GM18868 (cell line): ENCODE data around the gene RNU4-1.
"Not testable (repeated sequence)": the region's sequence is repeated elsewhere in the genome, so short reads cannot be mapped to it uniquely, and the experiment has no call there.

Source experiments
- ATAC-seq: cut with Tn5 transposase; IDR thresholded peaks from one replicate; pipeline ENCODE4 v1.9.1; 2021; ENCODE audit warnings: mild to moderate bottlenecking, moderate library complexity; ENCODE audit not compliant: unreplicated experiment

RNU4-1 gene

DNA sequence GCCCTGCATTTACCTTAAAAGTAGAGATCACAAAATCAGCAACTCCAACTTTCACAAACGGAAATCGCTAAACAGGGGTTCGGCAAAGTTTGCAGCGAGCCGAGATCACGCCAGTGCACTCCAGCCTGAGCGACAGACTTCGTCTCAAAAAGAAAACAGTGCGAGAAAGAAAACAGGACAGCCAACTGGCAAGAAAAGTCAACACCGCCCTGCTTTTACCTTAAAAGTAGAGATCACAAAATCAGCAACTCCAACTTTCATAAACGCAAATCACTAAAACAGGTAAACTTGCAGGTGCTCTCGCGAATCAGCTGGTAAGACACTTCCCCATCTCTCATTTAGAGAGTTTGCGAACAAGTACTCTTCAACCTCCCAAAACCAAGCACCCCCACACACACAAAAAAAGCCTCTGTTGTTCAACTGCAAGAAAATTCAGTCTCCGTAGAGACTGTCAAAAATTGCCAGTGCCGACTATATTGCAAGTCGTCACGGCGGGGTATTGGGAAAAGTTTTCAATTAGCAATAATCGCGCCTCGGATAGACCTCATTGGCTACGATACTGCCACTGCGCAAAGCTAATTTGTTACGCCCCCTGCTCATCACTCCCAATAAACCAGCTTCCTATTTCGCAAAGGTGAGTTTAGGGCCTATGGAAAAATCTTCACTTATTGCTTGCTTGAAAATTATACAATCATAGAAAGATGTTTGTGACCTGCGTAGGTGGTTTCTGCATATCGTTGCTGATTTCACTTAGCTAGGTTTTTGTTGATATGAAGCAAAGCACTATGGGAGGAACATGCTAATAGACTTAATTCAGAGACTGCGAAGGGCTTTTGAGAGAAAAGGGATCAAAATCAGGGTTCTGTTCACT, at the start of gene RNU4-1:
Gene RNU4-1, minus strand, starts transcription at position 577 of the 871 bp plus-strand sequence.
- ATAC-seq = peak; percentile 53

DNA sequence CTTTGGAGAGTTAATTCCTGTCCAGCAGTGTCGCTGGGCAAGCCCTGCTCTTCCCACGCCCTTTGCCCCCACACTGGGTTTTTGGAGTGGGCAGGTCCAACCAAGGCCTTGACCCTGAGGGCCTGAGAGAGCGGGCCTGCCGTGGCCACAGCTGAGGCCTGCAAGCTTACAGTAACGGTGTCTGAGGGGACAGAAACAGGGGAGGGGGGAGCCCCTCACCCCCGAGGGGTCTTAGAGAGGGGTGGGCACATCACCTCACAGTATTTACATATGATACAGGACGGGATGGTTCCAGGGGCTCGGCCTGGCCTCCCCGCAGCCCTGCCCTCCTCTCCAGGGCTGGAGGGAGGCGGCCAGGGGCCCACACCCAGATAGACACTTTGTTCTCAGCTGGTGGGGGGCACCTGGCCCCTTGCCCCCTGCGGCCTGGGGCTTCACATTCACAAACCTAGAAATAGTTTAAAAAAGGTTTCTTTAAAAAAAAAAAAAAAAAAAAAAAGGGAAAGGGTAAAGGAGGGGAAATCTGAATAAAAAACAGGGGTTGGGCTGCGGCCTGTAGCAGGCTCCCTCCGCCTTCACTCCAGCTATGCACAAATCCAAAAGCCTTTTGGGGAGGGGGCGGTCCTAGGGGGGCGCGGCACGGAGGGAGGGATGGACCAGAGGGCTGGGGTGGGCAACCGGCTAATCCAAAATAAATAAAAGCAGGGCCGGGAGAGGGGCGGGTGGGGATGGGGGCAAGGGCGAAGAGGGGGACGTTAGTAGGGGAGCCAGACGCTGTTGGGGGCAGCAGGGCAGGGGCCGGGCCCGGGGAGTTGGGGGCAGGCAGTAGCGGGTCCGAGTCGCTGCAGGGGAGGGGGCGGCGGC, 49.4 kb upstream of the RNU4-1 start:
- no peak for ATAC-seq

DNA sequence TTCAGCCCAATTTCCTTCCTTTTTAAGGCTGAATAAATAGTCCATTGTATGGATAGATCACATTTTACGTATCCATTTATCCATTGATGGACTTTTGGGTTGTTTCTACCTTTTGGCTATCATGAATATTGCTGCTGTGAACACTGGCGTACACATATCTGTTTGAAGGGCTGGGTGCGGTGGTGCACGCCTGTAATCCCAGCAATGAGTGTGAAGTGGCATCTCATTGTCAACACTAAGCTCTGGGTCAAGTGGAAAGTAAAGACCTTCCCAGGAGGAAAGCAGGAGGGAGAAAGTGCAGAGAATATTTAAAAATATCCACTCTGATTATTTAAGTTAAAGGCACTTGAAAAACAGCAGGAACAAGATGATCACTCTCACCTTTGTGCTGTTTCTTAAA, 46.2 kb upstream of the RNU4-1 start:
- no peak for ATAC-seq

DNA sequence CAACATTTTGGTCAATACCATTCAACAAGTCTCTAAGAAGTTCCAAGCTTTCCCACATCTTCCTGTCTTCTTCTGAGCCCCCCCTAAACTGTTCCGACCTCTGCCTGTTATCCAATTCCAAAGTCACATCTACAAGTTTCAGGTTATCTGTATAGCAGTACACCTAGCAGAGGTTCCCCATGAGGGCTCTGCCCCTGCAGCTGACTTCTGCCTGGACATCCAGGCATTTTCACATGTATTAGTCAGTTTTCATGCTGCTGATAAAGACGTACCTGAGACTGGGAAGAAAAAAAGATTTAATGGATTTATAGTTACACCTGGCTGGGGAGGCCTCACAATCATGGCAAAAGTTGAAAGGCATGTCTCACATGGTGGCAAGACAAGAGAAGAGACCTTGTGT, 44.7 kb upstream of the RNU4-1 start:
- no peak for ATAC-seq

DNA sequence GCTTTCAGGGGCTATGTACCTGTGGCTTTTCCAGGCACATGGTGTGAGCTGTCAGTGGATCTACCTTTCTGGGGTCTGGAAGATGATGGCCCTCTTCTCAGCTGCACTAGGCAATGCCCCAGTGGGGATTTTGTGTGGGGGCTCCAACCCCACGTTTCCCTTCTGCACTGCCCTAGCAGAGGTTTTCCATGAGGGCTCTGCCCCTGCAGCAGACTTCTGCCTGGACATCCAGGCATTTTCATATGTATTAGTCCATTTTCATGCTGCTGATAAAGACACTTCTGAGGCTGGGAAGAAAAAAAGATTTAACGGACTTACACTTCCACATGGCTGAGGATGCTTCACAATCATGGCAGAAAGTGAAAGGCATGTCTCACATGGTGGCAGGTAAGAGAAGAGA, 43.4 kb upstream of the RNU4-1 start:
- ATAC-seq = not testable (repeated sequence)

DNA sequence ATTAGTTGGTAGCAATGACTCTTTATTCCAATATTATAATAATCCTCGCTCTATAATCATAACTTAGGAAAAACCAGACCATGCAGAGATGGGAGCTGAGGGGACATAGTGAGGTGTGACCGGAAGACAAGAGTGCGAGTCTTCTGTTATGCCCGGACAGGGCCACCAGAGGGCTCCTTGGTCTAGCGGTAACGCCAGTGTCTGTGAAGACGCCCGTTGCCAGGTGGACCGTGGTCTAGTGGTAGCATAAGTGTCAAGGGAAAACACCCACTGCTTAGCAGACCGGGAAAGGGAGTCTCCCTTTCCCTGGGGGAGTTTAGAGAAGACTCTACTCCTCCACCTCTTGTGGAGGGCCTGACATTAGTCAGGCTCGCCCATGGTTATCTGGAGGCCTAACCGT, 42.4 kb upstream of the RNU4-1 start:
- not testable (repeated sequence) for ATAC-seq

DNA sequence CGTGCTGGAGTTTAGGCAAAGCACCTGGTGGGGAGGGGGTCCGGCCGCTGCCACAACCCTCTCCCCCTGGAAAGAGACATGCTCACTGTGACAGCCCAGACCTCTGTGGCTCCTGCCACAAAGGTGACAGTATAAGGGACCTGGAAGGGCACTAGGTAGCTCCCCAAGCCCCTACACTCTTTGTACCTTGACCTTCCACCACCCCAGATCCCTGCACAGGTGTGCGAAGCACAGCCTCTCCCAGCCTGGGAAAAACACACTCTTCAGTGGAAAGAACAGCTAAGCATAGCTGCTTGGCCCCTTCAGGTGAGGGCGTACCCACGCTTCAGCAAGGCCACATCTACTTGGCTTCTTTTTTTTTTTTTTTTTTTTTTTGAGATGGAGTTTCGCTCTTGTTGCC, 39.5 kb upstream of the RNU4-1 start:
- ATAC-seq = no peak

DNA sequence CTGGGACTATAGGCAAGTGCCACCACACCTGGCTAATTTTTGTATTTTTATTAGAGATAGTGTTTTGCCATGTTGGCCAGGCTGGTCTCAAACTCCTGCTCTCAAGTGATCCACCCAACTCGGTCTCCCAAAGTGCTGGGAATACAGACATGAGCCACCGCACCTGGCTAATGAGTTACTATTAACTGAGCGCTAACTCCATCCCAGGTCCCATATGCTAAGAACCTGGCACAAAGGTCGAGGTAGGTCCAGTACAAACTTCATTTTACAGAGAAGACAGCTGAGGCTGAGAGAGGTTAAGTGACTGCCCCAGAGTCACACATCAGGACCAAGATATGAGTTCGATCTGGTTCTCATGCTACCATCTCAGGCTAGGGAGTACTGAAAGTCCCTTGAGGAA, 39.0 kb upstream of the RNU4-1 start:
- no peak for ATAC-seq

DNA sequence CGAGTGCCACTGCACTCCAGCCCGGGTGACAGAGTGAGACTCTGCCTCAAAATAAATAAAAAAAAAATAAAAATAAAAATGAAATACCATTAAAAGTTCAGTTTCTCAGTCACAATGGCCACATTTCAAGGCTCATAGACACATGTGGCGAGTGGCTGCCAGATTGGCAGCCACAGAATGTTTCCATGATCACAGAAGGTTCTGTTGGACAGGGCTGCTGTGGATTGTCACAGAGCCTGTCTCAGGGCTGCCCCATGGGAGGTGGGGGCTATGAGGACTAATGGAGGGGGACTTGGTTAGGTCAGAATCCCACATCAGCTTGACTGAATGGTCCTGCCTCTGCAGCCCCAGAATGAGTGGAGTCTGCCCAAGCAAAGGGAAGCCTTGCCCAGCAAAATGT, 38.4 kb upstream of the RNU4-1 start:
- ATAC-seq = no peak

DNA sequence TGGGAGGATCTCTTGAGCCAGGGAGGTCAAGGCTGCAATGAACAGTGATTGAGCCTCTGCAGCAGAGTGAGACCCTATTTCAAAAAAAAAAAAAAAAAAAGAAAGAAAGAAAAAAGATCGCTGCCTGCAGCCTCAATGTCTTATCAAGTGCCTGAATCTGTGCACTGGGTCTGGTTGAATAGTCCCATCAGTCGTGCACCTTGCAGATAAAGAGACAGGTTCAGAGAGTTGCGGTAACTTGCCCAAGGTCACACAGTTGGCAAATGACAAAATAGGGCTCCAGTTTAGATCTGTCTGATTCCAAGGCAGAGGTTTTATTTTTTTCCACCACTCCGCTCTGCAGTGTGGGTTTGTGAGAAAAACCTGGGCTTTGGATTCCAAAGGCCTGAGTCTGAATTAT, 35.2 kb upstream of the RNU4-1 start:
- ATAC-seq = no peak

DNA sequence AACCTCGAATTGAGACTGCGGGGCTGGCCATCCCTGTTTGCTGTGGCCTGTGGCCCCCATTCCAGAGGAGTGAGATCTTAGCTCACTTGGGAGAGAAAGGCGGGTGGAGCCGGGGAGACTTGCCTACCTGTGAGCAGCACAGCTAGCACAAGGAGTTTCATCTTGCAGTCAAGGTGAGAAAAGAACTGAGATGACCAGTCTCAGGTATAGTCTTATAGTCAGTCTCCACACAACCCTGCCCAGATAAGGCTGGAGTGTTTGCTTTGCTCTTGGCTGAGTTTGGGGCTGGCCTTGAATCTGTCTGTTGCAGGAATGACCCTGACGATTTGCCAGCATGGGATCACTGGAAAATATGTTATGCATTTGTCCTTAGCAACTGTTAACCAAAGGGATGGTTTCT, 34.6 kb upstream of the RNU4-1 start, which contains the start of gene PLA2G1B:
Gene PLA2G1B, minus strand, starts transcription at position 187 of the 400 bp plus-strand sequence. Its CDS starts 26 bp downstream, at position 161.
- no peak for ATAC-seq

DNA sequence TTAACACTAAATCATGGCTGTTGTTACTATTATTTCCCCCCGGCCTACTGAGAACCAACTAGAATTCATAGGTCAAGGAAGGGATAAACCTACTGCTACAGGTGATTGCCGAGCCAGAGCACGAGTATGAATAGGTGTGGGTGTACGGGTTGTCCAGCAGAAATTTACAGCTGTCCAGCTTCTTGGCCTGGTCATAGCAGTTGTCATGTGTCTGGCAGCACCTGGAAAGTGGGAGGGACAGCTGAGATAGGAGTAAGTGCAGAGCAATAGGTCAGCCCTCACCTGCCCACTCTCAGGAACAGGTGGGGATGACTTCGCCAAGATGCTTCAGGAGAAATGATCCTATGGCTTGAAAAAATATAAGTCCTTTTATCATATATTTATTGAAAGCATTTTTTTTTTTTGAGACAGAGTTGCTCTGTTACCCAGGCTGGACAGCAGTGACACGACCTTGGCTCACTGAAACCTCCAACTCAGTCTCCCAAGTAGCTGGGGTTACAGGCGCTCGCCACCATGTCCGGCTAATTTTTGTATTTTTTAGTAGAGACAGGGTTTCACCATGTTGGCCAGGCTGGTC, 31.9 kb upstream of the RNU4-1 start:
- no peak for ATAC-seq

DNA sequence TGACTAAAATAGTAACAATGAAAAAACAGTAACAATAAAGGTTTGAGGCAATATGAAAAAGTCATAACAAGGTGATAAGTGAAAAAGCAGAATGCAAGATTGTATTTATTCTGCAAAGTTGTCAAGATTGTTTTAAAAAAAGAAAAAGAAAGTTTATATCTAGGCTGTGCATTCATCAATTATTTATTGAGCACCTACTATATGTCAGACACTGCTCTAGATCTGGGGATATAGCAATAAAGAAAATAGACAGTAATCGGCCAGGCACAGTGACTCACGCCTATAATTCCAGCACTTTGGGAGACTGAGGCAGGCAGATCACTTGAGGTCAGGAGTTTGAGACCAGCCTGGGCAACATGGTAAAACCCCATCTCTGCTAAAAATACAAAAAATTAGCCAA, 30.7 kb upstream of the RNU4-1 start:
- ATAC-seq = no peak

DNA sequence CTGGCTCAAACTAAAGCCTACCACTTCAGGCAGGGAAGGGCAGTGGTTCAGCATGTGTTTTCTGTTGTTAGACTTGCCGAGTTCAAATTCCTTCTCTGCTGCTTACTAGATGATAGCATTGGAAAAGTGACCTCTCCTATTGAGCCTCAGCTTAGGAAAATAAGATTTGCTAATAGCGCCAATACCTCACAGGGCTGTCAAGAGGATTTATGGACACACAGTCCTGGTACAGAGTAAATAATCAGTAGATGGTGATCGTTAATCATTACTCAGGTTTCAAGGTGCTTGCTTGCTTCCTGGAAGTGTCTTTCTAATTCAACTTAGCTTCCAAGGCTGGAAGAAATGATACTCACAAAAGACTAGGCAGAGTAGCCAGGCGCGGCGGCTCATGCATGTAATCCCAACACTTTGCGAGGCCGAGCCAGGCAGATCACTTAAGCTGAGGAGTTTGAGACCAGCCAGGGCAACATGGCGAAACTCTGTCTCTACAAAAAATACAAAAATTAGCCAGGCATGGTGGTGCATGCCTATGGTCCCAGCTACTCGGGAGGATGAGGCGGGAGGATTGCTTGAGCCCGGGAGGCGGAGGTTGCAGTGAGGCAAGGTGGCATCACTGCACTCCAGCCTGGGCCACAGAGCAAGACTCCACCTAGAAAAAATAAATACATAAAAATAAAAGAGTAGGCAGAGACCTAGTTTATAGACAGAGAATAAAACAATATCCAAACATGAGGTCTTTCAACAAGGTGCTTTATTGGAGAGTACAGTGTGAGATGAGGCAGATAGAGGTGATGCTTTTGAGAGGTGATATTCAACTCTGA, 28.6 kb upstream of the RNU4-1 start:
- no peak for ATAC-seq

DNA sequence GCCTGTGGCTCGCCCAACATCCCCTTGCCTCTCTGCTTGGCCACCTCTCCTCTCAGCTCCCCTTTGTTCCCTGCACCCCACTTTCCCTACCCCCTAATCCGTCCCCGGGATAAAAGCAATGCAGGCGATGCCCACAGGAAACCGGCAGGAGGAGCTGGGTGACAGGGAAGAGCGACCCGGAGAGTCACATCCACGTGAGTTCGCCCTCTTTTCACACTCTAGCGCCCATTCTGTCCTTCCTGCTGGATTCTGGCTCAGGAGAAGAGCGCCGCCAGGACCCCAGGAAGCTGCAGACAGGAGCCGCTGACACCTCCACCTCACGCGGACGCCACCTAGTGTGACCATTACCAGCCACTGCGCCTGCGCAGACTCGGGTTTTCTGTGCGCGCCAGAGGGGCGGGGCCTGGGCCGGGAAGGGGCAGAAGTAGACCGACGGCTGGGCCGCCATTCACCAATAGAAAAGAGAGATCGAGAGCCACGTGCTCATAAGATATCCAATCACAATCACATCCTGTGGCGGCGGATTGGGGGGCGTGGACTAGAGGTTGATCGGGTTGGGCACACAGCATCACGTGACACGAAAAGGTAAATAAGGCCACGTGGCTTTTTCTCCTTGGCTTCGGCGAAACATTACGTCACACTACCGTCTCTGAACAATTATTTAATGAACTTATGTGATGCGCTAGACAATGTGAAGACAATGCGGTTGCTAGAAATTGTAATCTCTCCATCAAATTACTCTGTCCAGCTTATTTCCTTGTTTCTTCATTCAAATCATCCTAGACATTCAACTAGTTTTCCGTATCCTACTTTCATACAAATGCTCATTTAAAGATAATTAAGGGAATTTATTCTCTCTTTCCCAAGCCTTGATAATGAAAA, 24.4 kb upstream of the RNU4-1 start:
- ATAC-seq = peak; percentile 99

DNA sequence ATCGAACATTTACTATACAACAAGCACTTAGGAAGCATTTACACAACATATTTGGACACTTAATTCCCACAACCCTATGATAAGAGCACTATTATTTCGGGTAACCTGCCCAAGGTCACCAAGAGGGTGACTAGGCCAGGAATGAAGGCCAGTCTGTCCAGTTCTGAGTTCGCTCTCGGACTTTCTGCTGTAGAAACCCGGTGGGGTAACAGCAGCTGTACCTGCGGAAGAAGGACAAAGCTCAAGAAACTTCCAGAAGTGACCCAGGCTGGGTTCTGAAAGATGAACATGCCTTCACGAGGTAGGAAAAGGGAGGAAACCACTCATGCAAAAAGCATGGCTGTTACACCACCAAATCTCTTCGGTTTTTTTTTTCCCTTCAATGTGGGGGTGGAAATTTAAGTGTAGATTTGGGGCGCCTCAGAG, 23.8 kb upstream of the RNU4-1 start:
- no peak for ATAC-seq

DNA sequence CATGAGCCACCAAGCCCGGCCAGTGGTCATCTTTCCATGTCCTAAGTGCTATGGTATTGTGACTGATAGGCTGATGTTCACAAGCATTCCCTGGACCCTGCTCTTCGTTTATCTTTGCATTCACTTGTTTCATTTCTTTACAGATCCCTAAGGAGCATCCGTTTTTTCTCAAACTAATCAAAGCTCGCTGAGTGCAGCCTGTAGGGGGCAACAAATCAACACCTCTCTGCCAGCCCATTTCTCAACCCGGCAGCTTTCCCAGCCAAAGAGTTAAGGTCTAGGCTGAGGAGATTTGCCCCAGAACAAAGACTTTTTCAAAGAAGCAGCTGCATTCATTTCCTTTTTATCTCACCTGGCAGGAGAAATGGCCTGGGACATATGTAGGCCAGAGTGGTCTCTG, 21.2 kb upstream of the RNU4-1 start:
- no peak for ATAC-seq

DNA sequence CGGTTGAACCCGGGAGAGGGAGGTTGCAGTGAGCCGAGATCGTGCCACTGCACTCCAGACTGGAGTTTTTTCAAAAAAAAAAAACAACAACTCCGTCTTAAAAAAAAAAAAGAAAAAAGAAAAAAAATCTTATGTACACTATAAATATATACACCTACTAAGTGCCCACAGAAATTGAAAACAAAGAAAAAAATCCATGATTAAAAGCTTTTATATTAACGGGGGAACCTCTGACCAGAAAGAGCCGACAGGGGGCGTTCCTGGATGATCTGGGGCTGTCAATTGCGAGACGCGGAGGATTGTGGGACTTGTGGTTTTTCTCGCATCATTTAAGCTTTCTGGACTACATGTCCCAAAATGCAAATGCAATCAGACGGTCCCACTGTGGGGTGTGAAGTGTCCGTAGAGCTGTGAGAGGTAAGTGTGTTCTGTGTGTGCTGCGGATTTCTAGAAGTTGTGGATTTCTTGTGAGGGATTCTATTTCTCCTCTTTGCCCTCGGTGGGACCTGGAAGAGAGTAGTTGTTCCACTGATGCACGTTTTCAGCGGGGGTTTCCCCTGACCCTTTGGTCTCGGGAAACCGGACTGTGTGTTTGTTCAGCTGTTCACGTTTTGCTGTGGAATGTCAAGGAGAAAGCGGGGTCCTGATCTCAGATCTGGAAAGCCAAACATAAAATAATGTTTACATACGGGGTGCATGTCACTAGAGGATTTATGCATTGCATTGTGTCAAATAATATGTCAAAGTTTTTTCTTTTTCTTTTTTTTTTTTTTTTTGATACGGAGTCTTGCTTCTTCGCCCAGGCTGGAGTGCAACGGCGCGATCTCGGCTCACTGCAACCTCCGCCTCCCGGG, 9.2 kb upstream of the RNU4-1 start, which contains the start of gene SIRT4:
Gene SIRT4, plus strand, starts transcription at position 360 of the 854 bp plus-strand sequence. CDS start 1,241 bp downstream, outside the sequence.
- peak; percentile 94 for ATAC-seq

DNA sequence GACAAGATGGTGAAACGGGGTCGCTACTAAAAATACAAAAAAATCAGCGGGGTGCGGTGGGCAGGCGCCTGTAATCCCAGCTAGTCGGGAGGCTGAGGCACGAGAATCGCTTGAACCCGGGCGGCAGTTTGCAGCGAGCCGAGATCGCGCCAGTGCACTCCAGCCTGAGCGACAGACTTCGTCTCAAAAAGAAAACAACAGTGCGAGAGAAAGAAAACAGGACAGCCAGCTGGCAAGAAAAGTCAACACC, 701 bp downstream of the RNU4-1 start:
- peak; percentile 8 for ATAC-seq
